C4-2B (cell line): ENCODE data around the gene LRP10.

Experiments used
- ZFX ChIP-seq: fragments of 450-650 bp; IDR thresholded peaks from 2 replicates; pipeline ENCODE4 v1.6.1; 2017
- TF ChIP-seq, protein P1 (sequence below): fragments of 450-650 bp; conservative IDR thresholded peaks from 2 replicates; pipeline ENCODE4 v1.5.1; 2017; ENCODE audit warnings: mild to moderate bottlenecking

DNA sequence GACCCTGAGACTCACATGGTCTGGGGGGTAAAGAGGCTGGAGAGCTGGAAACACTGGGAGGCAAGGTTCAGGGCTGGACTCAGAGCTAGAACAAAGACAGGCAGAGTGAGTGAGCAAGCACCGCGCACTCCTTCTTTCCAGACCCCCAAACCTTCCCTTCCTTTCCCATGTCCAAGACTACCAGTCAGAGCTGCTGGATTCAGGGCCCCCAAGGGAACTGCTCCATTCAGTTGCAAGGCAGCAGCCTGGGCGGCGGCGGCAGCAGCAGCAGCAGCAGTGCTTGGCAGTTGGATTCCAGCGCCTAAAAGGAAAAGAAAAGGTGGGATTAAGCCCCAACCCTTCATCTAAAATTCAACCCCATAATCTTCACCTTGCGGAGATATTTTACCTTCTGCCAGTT is 30.3 kb downstream of the LRP10 start:
- TF ChIP-seq, protein P1, sequence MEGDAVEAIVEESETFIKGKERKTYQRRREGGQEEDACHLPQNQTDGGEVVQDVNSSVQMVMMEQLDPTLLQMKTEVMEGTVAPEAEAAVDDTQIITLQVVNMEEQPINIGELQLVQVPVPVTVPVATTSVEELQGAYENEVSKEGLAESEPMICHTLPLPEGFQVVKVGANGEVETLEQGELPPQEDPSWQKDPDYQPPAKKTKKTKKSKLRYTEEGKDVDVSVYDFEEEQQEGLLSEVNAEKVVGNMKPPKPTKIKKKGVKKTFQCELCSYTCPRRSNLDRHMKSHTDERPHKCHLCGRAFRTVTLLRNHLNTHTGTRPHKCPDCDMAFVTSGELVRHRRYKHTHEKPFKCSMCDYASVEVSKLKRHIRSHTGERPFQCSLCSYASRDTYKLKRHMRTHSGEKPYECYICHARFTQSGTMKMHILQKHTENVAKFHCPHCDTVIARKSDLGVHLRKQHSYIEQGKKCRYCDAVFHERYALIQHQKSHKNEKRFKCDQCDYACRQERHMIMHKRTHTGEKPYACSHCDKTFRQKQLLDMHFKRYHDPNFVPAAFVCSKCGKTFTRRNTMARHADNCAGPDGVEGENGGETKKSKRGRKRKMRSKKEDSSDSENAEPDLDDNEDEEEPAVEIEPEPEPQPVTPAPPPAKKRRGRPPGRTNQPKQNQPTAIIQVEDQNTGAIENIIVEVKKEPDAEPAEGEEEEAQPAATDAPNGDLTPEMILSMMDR, result no peak
- no peak for TF ChIP-seq ZFX
